Measurements from ENCODE around the gene ABCC5. TPM values are rescaled to one million over a fixed set of nuclear protein-coding genes. Genes with fewer than 3 reads are reported as not detected.

ABCC5 gene
- total and polyA plus RNA-seq, 2 of the 8 experiments (the other 6 are each of a cell fraction or from before 2014, with no cell fraction given), result 25.3 to 40.8 TPM

- TF ChIP-seq HDAC6 (IDR thresholded peaks at IDR 0.05; ENCODE audit: low read depth, low read length) (no peak), EZH2 (IDR thresholded peaks at IDR 0.05; ENCODE audit: low read depth, low read length, severe bottlenecking) (no peak), TAF1 (IDR thresholded peaks at IDR 0.05; ENCODE audit: low read depth, low read length) (peak; percentile 96), SIN3A (conservative IDR thresholded peaks at IDR 0.05 in 1 of 2, IDR thresholded peaks at IDR 0.05 in 1 of 2; ENCODE audit: low read depth in 1 of 2, low read length in 2 of 2) (peak; percentile 86 to 98; a peak in 3 of 4 replicates), CHD2 (IDR thresholded peaks at IDR 0.05; ENCODE audit: low read length) (peak; percentile 87), CBX5 (IDR thresholded peaks at IDR 0.05; ENCODE audit: low read depth, low read length) (no peak), HDAC2 (IDR thresholded peaks at IDR 0.05; ENCODE audit: borderline replicate concordance in 1 of 2, low read depth in 2 of 2, low read length in 2 of 2) (no peak; a peak in 1 of 4 replicates), TBP (IDR thresholded peaks at IDR 0.05; ENCODE audit: low read depth, low read length) (peak; percentile 90), ATF3 (IDR thresholded peaks at IDR 0.05; ENCODE audit: insufficient read depth, low read depth, low read length) (no peak), CTCF (IDR thresholded peaks at IDR 0.05; ENCODE audit: control extremely low read depth in 1 of 3, insufficient read depth in 1 of 3, low read depth in 1 of 3, low read length in 3 of 3) (peak; percentile 88 to 98 (median 92)), RXRA (IDR thresholded peaks at IDR 0.05; ENCODE audit: insufficient read depth, low read depth, low read length) (no peak), CREB1 (IDR thresholded peaks at IDR 0.05) (peak; percentile 78), SP2 (IDR thresholded peaks at IDR 0.05; ENCODE audit: low read length) (peak; percentile 55; the same call in 1 of the 2 replicates), JUND (IDR thresholded peaks at IDR 0.05; ENCODE audit: low read length) (peak; percentile 48; the same call in 1 of the 2 replicates), YY1 (IDR thresholded peaks at IDR 0.05; ENCODE audit: low read depth, low read length) (peak; percentile 91), SP1 (IDR thresholded peaks at IDR 0.05; ENCODE audit: low read depth, low read length) (no peak), TAF7 (optimal IDR thresholded peaks at IDR 0.05; ENCODE audit: borderline replicate concordance, low read depth, low read length) (peak; percentile 57), POLR2AphosphoS5 (IDR thresholded peaks at IDR 0.05; ENCODE audit: low read depth, low read length) (peak; percentile 95), SIX5 (IDR thresholded peaks at IDR 0.05; ENCODE audit: low read depth, low read length) (no peak), SAP30 (IDR thresholded peaks at IDR 0.05; ENCODE audit: insufficient read depth, insufficient replicate concordance, low read length) (no peak), NRF1 (IDR thresholded peaks at IDR 0.05; ENCODE audit: low read depth, low read length) (no peak)
Measured at GRCh38 chr3:183884427-183885296, 133.0 kb downstream of the ABCC5 start, which contains the start of gene PARL (continued).

All from H1 (cell line).